ENCODE data around the gene SIK2. TPM values are rescaled to one million over a fixed set of nuclear protein-coding genes. Genes with fewer than 3 reads are reported as not detected.
"Not testable (repeated sequence)": the region's sequence is repeated elsewhere in the genome, so short reads cannot be mapped to it uniquely, and the experiment has no call there.

Gene SIK2
- total RNA-seq, 1 donor from 2014 or later, result 21.8 TPM

DNA sequence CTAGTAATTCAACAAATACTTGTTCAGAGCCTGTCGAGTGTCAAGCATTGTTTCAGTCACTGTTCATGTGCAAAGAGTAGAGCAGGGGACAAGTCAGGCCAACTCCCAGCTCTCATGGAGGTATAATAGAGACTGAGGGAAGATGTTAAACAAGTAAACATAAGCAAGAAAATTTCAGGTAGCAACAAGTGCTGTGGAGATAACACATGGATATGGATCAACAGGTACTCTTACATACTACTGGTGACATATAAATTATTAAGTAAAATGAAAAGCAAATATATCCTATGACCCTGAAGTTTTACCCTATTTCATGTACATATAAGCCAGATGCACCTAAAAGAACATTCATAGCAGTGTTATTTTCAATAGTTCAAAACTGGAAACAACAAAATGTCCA is 42.7 kb downstream of the SIK2 start:
- no peak overlapping the region for H3K27ac Mint-ChIP-seq (ENCODE audit: unreplicated experiment)

DNA sequence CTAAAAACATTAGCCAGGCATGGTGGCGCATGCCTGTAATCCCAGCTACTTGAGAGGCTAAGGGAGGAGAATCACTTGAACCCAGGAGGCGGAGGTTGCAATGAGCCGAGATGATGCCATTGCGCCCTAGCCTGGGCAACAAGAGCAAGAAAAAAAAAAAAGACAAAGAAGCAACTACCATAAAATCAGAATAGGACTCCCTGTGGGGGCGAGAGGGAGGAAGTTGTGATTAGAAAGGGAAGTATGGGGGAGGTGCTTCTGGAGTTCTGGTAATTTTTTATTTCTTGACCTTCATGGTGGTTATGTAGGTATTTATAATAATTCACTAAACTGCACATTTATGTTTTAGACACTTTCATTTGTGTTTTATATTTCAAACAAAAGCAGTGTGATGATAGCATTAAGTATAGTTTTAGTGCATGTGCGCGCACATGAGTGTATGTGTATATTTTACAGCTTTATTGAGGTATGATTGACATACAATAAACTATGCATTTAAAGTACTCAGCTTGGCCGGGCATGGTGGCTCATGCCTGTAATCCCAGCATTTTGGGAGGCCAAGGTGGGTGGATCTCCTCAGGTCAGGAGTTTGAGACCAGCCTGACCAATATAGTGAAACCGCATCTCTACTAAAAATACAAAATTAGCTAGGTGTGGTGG is 43.5 kb downstream of the SIK2 start:
- H3K4me1 Mint-ChIP-seq, result peaks cover 20% of the 10 kb centered on the region
- H3K4me3 Mint-ChIP-seq, result no peak overlapping the region
- H3K9me3 Mint-ChIP-seq, result no peaks in the 10 kb centered on the region
- DNase-seq (ENCODE audit: low read depth, low spot score), result no peak
- no peaks in the 10 kb centered on the region for H3K27me3 Mint-ChIP-seq (ENCODE audit: low read depth)
- H3K36me3 Mint-ChIP-seq (ENCODE audit: low read depth), result peaks cover 9% of the 10 kb centered on the region
- TF ChIP-seq, protein P1, sequence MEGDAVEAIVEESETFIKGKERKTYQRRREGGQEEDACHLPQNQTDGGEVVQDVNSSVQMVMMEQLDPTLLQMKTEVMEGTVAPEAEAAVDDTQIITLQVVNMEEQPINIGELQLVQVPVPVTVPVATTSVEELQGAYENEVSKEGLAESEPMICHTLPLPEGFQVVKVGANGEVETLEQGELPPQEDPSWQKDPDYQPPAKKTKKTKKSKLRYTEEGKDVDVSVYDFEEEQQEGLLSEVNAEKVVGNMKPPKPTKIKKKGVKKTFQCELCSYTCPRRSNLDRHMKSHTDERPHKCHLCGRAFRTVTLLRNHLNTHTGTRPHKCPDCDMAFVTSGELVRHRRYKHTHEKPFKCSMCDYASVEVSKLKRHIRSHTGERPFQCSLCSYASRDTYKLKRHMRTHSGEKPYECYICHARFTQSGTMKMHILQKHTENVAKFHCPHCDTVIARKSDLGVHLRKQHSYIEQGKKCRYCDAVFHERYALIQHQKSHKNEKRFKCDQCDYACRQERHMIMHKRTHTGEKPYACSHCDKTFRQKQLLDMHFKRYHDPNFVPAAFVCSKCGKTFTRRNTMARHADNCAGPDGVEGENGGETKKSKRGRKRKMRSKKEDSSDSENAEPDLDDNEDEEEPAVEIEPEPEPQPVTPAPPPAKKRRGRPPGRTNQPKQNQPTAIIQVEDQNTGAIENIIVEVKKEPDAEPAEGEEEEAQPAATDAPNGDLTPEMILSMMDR (conservative IDR thresholded peaks at IDR 0.05), result no peak
- no peak overlapping the region for H3K27ac Mint-ChIP-seq (ENCODE audit: unreplicated experiment)

More for the DNA sequence above, 42.7 kb downstream of the SIK2 start:
- Mint-ChIP-seq H3K4me3 (no peak overlapping the region), H3K4me1 (peaks cover 23% of the 10 kb centered on the region), H3K9me3 (no peaks in the 10 kb centered on the region), H3K36me3 (ENCODE audit: low read depth) (peaks cover 9% of the 10 kb centered on the region), H3K27me3 (ENCODE audit: low read depth) (no peaks in the 10 kb centered on the region)
- DNase-seq (ENCODE audit: low read depth, low spot score), result no peak
- TF ChIP-seq, protein P1 (conservative IDR thresholded peaks at IDR 0.05), result no peak

DNA sequence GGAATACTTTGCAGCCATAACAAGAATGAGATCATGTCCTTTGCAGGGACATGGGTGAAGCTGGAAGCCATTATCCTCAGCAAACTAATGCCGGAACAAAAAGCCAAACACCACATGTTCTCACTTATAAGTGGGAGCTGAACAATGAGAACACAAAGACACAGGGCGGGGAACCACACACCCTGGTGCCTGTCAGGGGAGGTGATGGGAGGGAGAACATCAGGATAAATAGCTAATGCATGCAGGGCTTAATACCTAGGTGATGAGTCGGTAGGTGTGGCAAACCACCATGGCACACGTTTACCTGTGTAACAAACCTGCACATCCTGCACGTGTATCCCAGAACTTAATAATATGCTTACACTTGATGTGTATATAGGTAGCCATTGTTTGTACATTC is 49.1 kb downstream of the SIK2 start:
- H3K27me3 Mint-ChIP-seq (ENCODE audit: low read depth), result not testable (repeated sequence)

DNA sequence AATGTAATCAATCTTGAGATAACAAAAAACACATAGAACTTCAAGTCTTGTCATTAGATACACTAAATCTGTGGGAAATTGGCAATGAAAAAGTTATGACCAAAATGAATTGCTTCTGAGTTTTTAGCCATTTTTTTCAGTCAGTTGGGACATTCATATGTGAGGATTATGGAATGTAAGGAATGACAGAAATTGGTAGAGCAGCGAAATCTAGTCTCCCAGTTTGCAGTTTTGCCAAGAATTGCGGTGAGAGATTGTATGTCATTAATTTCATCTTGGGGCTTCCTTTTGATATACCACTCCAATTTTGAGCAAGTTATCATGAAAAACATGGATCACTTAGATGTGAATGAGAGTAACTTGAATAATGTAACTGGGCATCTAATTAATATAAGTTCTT is 49.9 kb downstream of the SIK2 start:
- H3K27me3 Mint-ChIP-seq (ENCODE audit: low read depth), result no peaks in the 10 kb centered on the region
- no peaks in the 10 kb centered on the region for H3K4me1 Mint-ChIP-seq

More for the DNA sequence above, 49.1 kb downstream of the SIK2 start:
- not testable (repeated sequence) for H3K4me1 Mint-ChIP-seq; H3K27ac Mint-ChIP-seq (ENCODE audit: unreplicated experiment); H3K4me3 Mint-ChIP-seq; H3K36me3 Mint-ChIP-seq (ENCODE audit: low read depth); H3K9me3 Mint-ChIP-seq; DNase-seq (ENCODE audit: low read depth, low spot score)

DNA sequence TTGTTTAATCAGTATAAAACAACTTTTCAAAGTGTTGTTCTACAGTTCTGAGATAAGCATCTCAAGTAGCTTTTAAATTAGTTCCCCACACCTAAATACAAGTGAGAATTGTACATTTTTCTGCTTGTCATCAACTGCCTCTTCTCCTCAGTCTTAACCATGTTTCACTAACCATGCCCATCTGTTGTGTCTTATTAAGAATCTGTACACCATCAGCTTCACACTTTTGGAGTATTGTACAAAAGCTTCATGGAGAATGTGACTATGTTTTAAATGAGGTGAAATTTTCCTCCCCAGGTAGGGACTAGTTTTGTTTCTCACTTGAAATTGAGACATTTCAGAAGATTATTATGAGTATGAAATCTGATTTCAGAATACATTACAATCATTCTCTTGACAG is 52.4 kb downstream of the SIK2 start:
- Mint-ChIP-seq H3K27ac (ENCODE audit: unreplicated experiment) (no peak overlapping the region), H3K27me3 (ENCODE audit: low read depth) (no peaks in the 10 kb centered on the region), H3K4me1 (peaks cover 13% of the 10 kb centered on the region), H3K36me3 (ENCODE audit: low read depth) (peaks cover 2% of the 10 kb centered on the region), H3K9me3 (no peaks in the 10 kb centered on the region), H3K4me3 (no peak overlapping the region)
- no peak for DNase-seq (ENCODE audit: low read depth, low spot score)
- TF ChIP-seq, protein P1 (conservative IDR thresholded peaks at IDR 0.05), result no peak

More for the DNA sequence above, 49.9 kb downstream of the SIK2 start:
- Mint-ChIP-seq H3K4me3 (no peak overlapping the region), H3K36me3 (ENCODE audit: low read depth) (peaks cover 4% of the 10 kb centered on the region), H3K27ac (ENCODE audit: unreplicated experiment) (no peak overlapping the region), H3K9me3 (no peaks in the 10 kb centered on the region)
- DNase-seq (ENCODE audit: low read depth, low spot score), result no peak
- TF ChIP-seq, protein P1 (conservative IDR thresholded peaks at IDR 0.05), result no peak

DNA sequence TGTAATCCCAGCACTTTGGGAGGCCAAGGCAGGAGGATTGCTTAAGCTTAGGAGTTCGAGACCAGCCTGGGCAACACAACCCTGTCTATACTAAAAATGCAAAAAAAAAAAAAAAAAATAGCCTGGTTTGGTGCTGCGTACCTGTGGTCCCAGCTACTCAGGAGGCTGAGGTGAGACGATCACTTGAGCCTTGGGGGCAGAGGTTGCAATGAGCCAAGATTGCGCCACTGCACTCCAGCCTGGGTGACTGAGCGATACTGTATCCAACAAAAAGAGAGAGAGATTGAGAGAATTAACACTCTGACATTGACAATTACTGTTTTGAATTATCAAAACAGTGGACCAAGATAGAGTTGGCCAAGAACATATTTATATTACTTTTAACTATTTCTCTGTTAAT is 53.7 kb downstream of the SIK2 start:
- no peak overlapping the region for H3K4me3 Mint-ChIP-seq
- TF ChIP-seq, protein P1 (conservative IDR thresholded peaks at IDR 0.05), result no peak
- H3K9me3 Mint-ChIP-seq, result no peaks in the 10 kb centered on the region
- no peak overlapping the region for H3K27ac Mint-ChIP-seq (ENCODE audit: unreplicated experiment)
- no peak for DNase-seq (ENCODE audit: low read depth, low spot score)
- H3K27me3 Mint-ChIP-seq (ENCODE audit: low read depth), result no peaks in the 10 kb centered on the region
- peaks cover 3% of the 10 kb centered on the region for H3K36me3 Mint-ChIP-seq (ENCODE audit: low read depth)
- H3K4me1 Mint-ChIP-seq, result peaks cover 18% of the 10 kb centered on the region

DNA sequence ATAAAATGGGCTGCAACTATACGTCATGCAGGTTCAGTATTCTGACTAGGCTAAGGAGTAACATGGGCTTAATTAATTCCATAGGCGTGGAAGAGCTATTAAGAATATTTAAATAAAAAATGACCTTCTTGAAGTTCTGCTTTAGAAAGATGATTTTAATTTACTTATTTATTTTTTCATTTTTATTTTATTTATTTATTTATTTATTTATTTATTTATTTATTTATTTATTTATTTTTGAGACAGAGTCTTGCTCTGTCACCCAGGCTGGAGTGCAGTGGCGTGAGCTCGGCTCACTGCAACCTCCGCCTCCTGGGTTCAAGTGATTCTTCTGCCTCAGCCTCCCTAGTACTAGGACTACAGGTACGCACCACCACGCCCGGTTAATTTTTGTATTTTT is 55.7 kb downstream of the SIK2 start:
- not testable (repeated sequence) for H3K9me3 Mint-ChIP-seq; DNase-seq (ENCODE audit: low read depth, low spot score); H3K27ac Mint-ChIP-seq (ENCODE audit: unreplicated experiment); H3K36me3 Mint-ChIP-seq (ENCODE audit: low read depth); H3K27me3 Mint-ChIP-seq (ENCODE audit: low read depth); H3K4me3 Mint-ChIP-seq
- H3K4me1 Mint-ChIP-seq, result peaks cover 18% of the 10 kb centered on the region

DNA sequence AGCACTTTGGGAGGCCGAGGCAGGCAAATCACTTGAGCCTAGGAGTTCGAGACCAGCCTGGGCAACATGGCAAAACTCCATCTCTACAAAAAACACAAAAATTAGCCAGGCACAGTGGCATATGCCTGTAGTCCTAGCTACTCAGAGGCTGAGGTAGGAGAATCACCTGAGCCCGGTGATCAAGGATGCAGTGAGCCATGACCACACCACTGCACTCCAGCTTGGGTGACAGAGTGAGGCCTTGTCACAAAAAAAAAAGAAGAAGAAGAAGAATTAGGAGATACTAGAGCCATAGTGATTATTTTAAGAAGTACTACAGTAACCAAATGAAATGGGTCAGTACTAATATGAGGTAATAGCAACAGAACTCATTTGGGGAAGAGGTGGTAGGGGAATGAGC is 56.2 kb downstream of the SIK2 start:
- Mint-ChIP-seq H3K4me1 (peaks cover 18% of the 10 kb centered on the region), H3K27ac (ENCODE audit: unreplicated experiment) (peak overlapping the region; percentile 19)
- H3K27me3 Mint-ChIP-seq (ENCODE audit: low read depth); H3K36me3 Mint-ChIP-seq (ENCODE audit: low read depth); H3K4me3 Mint-ChIP-seq; DNase-seq (ENCODE audit: low read depth, low spot score); H3K9me3 Mint-ChIP-seq: not testable (repeated sequence)
